ENCODE data around the gene LCN9. TPM values are rescaled to one million over a fixed set of nuclear protein-coding genes. Genes with fewer than 3 reads are reported as not detected.

Gene LCN9
- total and polyA plus RNA-seq, 4 donors = not detected

DNA sequence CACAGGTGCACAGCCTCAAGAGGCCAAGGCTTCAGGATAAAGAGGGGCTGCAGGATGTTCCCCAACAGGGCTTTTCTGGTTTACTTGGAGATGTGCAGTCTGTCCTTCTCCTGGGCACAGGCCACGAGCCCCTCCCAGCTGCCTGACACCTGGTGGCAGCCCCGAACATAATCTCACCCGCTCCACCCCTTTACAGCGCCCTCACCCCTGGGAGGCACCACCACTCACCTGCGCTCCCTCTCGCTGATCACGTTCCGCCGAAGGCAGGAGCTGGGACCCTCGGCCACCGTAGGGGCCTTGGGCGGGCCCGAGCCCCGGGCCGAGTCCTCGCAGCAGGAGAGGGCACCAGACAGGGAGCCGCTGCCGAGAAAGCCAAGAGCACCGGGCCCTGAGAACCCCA is 35.7 kb downstream of the LCN9 start (continued):
- TF ChIP-seq, protein P1, sequence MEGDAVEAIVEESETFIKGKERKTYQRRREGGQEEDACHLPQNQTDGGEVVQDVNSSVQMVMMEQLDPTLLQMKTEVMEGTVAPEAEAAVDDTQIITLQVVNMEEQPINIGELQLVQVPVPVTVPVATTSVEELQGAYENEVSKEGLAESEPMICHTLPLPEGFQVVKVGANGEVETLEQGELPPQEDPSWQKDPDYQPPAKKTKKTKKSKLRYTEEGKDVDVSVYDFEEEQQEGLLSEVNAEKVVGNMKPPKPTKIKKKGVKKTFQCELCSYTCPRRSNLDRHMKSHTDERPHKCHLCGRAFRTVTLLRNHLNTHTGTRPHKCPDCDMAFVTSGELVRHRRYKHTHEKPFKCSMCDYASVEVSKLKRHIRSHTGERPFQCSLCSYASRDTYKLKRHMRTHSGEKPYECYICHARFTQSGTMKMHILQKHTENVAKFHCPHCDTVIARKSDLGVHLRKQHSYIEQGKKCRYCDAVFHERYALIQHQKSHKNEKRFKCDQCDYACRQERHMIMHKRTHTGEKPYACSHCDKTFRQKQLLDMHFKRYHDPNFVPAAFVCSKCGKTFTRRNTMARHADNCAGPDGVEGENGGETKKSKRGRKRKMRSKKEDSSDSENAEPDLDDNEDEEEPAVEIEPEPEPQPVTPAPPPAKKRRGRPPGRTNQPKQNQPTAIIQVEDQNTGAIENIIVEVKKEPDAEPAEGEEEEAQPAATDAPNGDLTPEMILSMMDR (IDR thresholded peaks at IDR 0.05; ENCODE audit: low read depth, low read length, missing input control) = no peak
- TF ChIP-seq, protein P2, sequence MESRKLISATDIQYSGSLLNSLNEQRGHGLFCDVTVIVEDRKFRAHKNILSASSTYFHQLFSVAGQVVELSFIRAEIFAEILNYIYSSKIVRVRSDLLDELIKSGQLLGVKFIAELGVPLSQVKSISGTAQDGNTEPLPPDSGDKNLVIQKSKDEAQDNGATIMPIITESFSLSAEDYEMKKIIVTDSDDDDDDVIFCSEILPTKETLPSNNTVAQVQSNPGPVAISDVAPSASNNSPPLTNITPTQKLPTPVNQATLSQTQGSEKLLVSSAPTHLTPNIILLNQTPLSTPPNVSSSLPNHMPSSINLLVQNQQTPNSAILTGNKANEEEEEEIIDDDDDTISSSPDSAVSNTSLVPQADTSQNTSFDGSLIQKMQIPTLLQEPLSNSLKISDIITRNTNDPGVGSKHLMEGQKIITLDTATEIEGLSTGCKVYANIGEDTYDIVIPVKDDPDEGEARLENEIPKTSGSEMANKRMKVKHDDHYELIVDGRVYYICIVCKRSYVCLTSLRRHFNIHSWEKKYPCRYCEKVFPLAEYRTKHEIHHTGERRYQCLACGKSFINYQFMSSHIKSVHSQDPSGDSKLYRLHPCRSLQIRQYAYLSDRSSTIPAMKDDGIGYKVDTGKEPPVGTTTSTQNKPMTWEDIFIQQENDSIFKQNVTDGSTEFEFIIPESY (IDR thresholded peaks at IDR 0.05) = no peak

DNA sequence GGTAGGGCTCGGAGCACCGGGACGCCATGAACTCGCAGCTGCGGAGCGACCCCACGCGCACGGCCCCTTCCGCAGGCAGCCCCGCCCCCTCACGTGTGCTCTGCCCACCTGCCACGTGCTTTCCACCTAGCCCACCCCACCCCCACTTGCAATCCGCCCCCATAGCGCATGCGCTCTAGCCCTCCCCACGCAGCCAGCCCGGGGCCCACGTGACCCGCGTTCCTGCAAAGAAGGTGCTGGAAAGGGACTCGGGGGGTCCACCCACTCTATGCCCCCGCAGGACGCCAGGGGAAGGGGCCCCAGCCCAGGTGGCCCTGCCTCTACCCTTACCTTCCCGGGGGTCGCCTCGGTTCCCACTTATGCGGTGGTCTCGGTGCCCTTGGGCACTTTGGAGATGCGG is 36.3 kb downstream of the LCN9 start, which contains the start of gene SOHLH1:
SOHLH1 (minus strand) TSS at position 42 of the 400 bp plus-strand sequence; CDS start at position 28, 14 bp downstream.
- no peak within 1 kb of the TSS for H3K27ac ChIP-seq (ENCODE audit: low read depth in 1 of 2, low read length in 2 of 2)
- H3K36me3 ChIP-seq (ENCODE audit: control insufficient read depth in 4 of 4, insufficient read depth in 3 of 4, low read depth in 1 of 4, low read length in 3 of 4) = no peaks in the 10 kb centered on the region
- H3K27me3 ChIP-seq (ENCODE audit: control insufficient read depth in 4 of 4, insufficient read depth in 4 of 4, low read length in 3 of 4) = peaks cover 0 to 8% (median 2%) of the 10 kb centered on the region in 4 donors
- H3K9ac ChIP-seq (ENCODE audit: low read depth in 1 of 2, low read length in 2 of 2) = no peak within 1 kb of the TSS
- H3K4me3 ChIP-seq (ENCODE audit: low read depth in 1 of 3, low read length in 3 of 3) = no peak within 1 kb of the TSS
- no peak for TF ChIP-seq TAF1 (conservative IDR thresholded peaks at IDR 0.05)
- TF ChIP-seq, protein P1 (IDR thresholded peaks at IDR 0.05; ENCODE audit: low read depth, low read length, missing input control) = no peak
- WGBS = 84% methylated on average over 30 of the region's 30 CpGs
- DNase-seq (ENCODE audit: low spot score) = no peak
- peaks cover 0 to 7% (median 0%) of the 10 kb centered on the region in 4 donors for H3K4me1 ChIP-seq (ENCODE audit: control insufficient read depth in 4 of 4, insufficient read depth in 4 of 4, low read length in 3 of 4)
- no peaks in the 10 kb centered on the region for H3K9me3 ChIP-seq (ENCODE audit: control insufficient read depth in 4 of 4, low read length in 3 of 4)

DNA sequence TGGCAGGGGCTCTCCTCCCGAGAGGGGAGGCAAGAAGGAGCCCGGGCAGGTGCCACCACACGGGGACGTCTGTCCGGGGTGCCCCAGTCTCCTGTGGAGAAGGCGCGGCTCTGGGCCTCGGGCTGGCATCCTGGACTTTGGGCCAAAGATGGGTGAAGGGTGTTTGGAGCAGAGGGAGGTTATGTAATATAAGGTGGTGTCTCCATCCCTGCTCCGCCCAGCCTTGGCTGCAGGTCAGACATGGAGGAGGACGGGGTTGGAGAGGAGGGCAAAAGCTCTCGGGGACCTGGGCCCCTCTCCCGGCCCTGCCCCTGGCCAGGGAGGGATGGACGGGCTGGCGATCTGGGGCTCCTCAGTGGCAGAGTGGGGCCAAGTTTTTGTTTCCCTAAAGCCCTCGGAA is 37.4 kb downstream of the LCN9 start:
- peaks cover 0 to 8% (median 2%) of the 10 kb centered on the region in 4 donors for H3K27me3 ChIP-seq (ENCODE audit: control insufficient read depth in 4 of 4, insufficient read depth in 4 of 4, low read length in 3 of 4)
- H3K36me3 ChIP-seq (ENCODE audit: control insufficient read depth in 4 of 4, insufficient read depth in 3 of 4, low read depth in 1 of 4, low read length in 3 of 4) = no peaks in the 10 kb centered on the region
- no peak overlapping the region for H3K27ac ChIP-seq (ENCODE audit: low read depth in 1 of 2, low read length in 2 of 2)
- H3K9ac ChIP-seq (ENCODE audit: low read depth in 1 of 2, low read length in 2 of 2) = no peak overlapping the region
- peaks cover 0 to 7% (median 0%) of the 10 kb centered on the region in 4 donors for H3K4me1 ChIP-seq (ENCODE audit: control insufficient read depth in 4 of 4, insufficient read depth in 4 of 4, low read length in 3 of 4)
- no peak overlapping the region for H3K4me3 ChIP-seq (ENCODE audit: low read depth in 1 of 3, low read length in 3 of 3)
- 55% methylated on average over 15 of the region's 15 CpGs for WGBS
- DNase-seq (ENCODE audit: low spot score) = no peak
- no peaks in the 10 kb centered on the region for H3K9me3 ChIP-seq (ENCODE audit: control insufficient read depth in 4 of 4, low read length in 3 of 4)
- TF ChIP-seq YY1 (IDR thresholded peaks at IDR 0.05) = no peak
- TF ChIP-seq, protein P1 (IDR thresholded peaks at IDR 0.05; ENCODE audit: low read depth, low read length, missing input control) = no peak
- no peak for TF ChIP-seq TAF1 (conservative IDR thresholded peaks at IDR 0.05)
- TF ChIP-seq RXRA (IDR thresholded peaks at IDR 0.05) = no peak
- no peak for TF ChIP-seq RAD21 (IDR thresholded peaks at IDR 0.05)
- no peak for TF ChIP-seq HNF4A (conservative IDR thresholded peaks at IDR 0.05)
- TF ChIP-seq, protein P2 (IDR thresholded peaks at IDR 0.05) = no peak
- TF ChIP-seq JUND (IDR thresholded peaks at IDR 0.05) = no peak
- TF ChIP-seq EGR1 (IDR thresholded peaks at IDR 0.05; ENCODE audit: low read depth in 2 of 2) = no peak
- no peak for TF ChIP-seq SP1 (IDR thresholded peaks at IDR 0.05)
- TF ChIP-seq NR2F2 (IDR thresholded peaks at IDR 0.05) = no peak
- TF ChIP-seq, protein P3, sequence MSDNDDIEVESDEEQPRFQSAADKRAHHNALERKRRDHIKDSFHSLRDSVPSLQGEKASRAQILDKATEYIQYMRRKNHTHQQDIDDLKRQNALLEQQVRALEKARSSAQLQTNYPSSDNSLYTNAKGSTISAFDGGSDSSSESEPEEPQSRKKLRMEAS (IDR thresholded peaks at IDR 0.05) = no peak
- TF ChIP-seq, protein P4, sequence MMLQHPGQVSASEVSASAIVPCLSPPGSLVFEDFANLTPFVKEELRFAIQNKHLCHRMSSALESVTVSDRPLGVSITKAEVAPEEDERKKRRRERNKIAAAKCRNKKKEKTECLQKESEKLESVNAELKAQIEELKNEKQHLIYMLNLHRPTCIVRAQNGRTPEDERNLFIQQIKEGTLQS (IDR thresholded peaks at IDR 0.05) = no peak
- TF ChIP-seq, protein P5, sequence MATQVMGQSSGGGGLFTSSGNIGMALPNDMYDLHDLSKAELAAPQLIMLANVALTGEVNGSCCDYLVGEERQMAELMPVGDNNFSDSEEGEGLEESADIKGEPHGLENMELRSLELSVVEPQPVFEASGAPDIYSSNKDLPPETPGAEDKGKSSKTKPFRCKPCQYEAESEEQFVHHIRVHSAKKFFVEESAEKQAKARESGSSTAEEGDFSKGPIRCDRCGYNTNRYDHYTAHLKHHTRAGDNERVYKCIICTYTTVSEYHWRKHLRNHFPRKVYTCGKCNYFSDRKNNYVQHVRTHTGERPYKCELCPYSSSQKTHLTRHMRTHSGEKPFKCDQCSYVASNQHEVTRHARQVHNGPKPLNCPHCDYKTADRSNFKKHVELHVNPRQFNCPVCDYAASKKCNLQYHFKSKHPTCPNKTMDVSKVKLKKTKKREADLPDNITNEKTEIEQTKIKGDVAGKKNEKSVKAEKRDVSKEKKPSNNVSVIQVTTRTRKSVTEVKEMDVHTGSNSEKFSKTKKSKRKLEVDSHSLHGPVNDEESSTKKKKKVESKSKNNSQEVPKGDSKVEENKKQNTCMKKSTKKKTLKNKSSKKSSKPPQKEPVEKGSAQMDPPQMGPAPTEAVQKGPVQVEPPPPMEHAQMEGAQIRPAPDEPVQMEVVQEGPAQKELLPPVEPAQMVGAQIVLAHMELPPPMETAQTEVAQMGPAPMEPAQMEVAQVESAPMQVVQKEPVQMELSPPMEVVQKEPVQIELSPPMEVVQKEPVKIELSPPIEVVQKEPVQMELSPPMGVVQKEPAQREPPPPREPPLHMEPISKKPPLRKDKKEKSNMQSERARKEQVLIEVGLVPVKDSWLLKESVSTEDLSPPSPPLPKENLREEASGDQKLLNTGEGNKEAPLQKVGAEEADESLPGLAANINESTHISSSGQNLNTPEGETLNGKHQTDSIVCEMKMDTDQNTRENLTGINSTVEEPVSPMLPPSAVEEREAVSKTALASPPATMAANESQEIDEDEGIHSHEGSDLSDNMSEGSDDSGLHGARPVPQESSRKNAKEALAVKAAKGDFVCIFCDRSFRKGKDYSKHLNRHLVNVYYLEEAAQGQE (IDR thresholded peaks at IDR 0.05) = no peak

All from liver (tissue), 9 donors.